ENCODE measurements around the gene TMEM97. TPM values are rescaled to one million over a fixed set of nuclear protein-coding genes. Genes with fewer than 3 reads are reported as not detected.
A peak's percentile ranks its signal among the peaks of the same experiment; 100 is the strongest.

Gene TMEM97
- total RNA-seq (2011; cell fraction: chromatin; rRNA removed; ENCODE audit: low replicate concordance): 75.7 and 97.1 TPM in 2 replicates
- total RNA-seq (2011; cell fraction: nucleolus; rRNA removed): 85.3 and 101 TPM in 2 replicates
- total RNA-seq (2011; cell fraction: nucleoplasm; rRNA removed): 131 and 163 TPM in 2 replicates
- total RNA-seq (2014; rRNA removed) (59.6 and 71.8 TPM in 2 replicates), total RNA-seq (2014; rRNA removed; fragmentation: Illumina TruSeq; extraction: Trizol) (83.1 and 87.7 TPM in 2 replicates), total RNA-seq (2015; rRNA removed; fragmentation: Illumina TruSeq; extraction: Trizol) (72.0 and 74.0 TPM in 2 replicates), total RNA-seq (2021) (65.3 and 67.5 TPM in 2 replicates), polyA plus RNA-seq (2011; rRNA removed) (88.3 and 117 TPM in 2 replicates), polyA plus RNA-seq (2014; fragmentation: Illumina TruSeq; extraction: Trizol) (89.6 and 121 TPM in 2 replicates), polyA plus RNA-seq (2014; fragmentation: Nextera tagmentation; extraction: Ambion mirVana) (10 to 100 TPM; 76.0 to 95.3 TPM), polyA plus RNA-seq (2014; rRNA removed) (34.6 and 44.9 TPM in 2 replicates), polyA minus RNA-seq (2011; rRNA and poly(A)+ RNA removed) (66.9 and 80.3 TPM in 2 replicates), Bru-seq, nascent RNA (percentile 94 among the genes with signal in this experiment), BruChase-seq, experiment 1, labeled RNA remaining after a 2-hour chase (percentile 92 among the genes with signal in this experiment), BruChase-seq, experiment 2, labeled RNA remaining after a 6-hour chase (percentile 94 among the genes with signal in this experiment)
- 45.5 and 66.1 TPM in 2 replicates for polyA plus RNA-seq (2011; cell fraction: cytosol; rRNA removed)
- 24.8 and 32.2 TPM in 2 replicates for polyA plus RNA-seq (2011; cell fraction: nucleus; rRNA removed)
- 40.4 and 49.6 TPM in 2 replicates for polyA plus RNA-seq (2012)
- polyA minus RNA-seq (2011; cell fraction: cytosol; rRNA and poly(A)+ RNA removed): 31.5 and 44.4 TPM in 2 replicates
- polyA minus RNA-seq (2011; cell fraction: nucleus; rRNA and poly(A)+ RNA removed): 12.5 and 15.9 TPM in 2 replicates
- long read RNA-seq, experiment 1, transcript TMEM97-201 (3 exons, 2,568 nt): major isoform, 160 of 262 reads
- long read RNA-seq, experiment 1, transcript TMEM97-204 (2 exons, 1,075 nt): minor isoform, 7 of 262 reads
- long read RNA-seq, experiment 1, partial matches to known transcripts: 64 of 262 reads
- long read RNA-seq, experiment 1, other reads (novel, unspliced or antisense): 31 of 262 reads
- long read RNA-seq, experiment 2, transcript TMEM97-201 (3 exons, 2,568 nt): major isoform, 26 of 97 reads
- long read RNA-seq, experiment 2, partial matches to known transcripts: 56 of 97 reads
- long read RNA-seq, experiment 2, other reads (novel, unspliced or antisense): 13 of 97 reads
- long read RNA-seq, experiment 3, transcript TMEM97-201 (3 exons, 2,568 nt): major isoform, 86 of 111 reads
- long read RNA-seq, experiment 3, partial matches to known transcripts: 0 of 111 reads
- long read RNA-seq, experiment 3, other reads (novel, unspliced or antisense): 21 of 111 reads

- Histone ChIP-seq H3K36me3 (ENCODE audit: control insufficient read depth, insufficient read depth, low read length) (peaks cover 29% of the 10 kb centered on the region), H3K9ac (ENCODE audit: insufficient read depth in 1 of 2, low read depth in 2 of 2, low read length in 2 of 2) (peak within 1 kb of the TSS; percentile 78 to 99), H3K27me3 (ENCODE audit: control insufficient read depth in 2 of 2, insufficient read depth in 2 of 2, low read length in 2 of 2) (no peaks in the 10 kb centered on the region), H3K4me3 (peak within 1 kb of the TSS; percentile 56), H3K4me1 (replicated peaks in 1 of 2; ENCODE audit: control insufficient read depth in 2 of 2, insufficient read depth in 2 of 2, low read length in 2 of 2) (peaks cover 32 to 43% of the 10 kb centered on the region in 2 experiments), H3K9me3 (replicated peaks; ENCODE audit: control insufficient read depth, insufficient read depth, low read depth, low read length) (no peaks in the 10 kb centered on the region), H3K9me1 (ENCODE audit: control insufficient read depth, insufficient read depth, low read length) (no peaks in the 10 kb centered on the region), H2AFZ (ENCODE audit: low read depth, low read length) (peak within 1 kb of the TSS; percentile 82), H4K20me1 (replicated peaks; ENCODE audit: control insufficient read depth, insufficient read depth, low read length) (0 out of 2 replicates have a peak, but pooled peaks cover 12% of the 10 kb centered on the region), H3K4me2 (ENCODE audit: insufficient read depth, low read length) (peak within 1 kb of the TSS; percentile 93), H3K79me2 (ENCODE audit: control insufficient read depth, insufficient read depth, low read length) (peaks cover 71% of the 10 kb centered on the region), H3K27ac (ENCODE audit: extremely low read depth, low read depth, low read length) (peak within 1 kb of the TSS; percentile 81)
- POLR2A ChIA-PET: interaction anchor here (0.6 to 4.9 kb wide), 7 partner anchors 10 to 915 kb away, joined by 3 to 62 read pairs (median 3); partner anchors contain the start of genes IFT20 and TNFAIP1
- DNase-seq (ENCODE audit: extremely low read depth in 1 of 4, low spot score in 3 of 4): peak; percentile 96 to 99 (median 97)
- peak; percentile 93 for FAIRE-seq
- in situ Hi-C loops (cut with MboI) (no loop called here), intact Hi-C loops (cut with micrococcal nuclease) (loop anchor here (2.0 kb wide), 1 partner anchor 16 kb away; the partner anchor contains the start of genes IFT20 and TNFAIP1)
- CTCF ChIA-PET (ENCODE audit: low intra/inter-chr PET ratio): no interaction called here
- under 1% methylated on average over 71 of the region's 72 CpGs for WGBS (ENCODE audit: insufficient coverage, low coverage, missing lambda C conversion rate)
- peak; percentile 96 for ATAC-seq
- BruUV-seq (replicated peaks): no TSS peak
- TF ChIP-seq MLLT1 (IDR thresholded peaks at IDR 0.05) (0 out of 4 replicates have a peak, but pooled peaks have one; percentile 9 to 31), GABPB1 (CRISPR knock-in tag; IDR thresholded peaks at IDR 0.05) (0 out of 2 replicates have a peak, but pooled peaks have one; percentile 50), RBM39 (optimal IDR thresholded peaks at IDR 0.05; ENCODE audit: low read depth, low read length) (no peak), GTF2B (IDR thresholded peaks at IDR 0.05; ENCODE audit: extremely low read depth, insufficient read length) (no peak), CGGBP1 (CRISPR knock-in tag; IDR thresholded peaks at IDR 0.05) (peak; percentile 63; the same call in 1 of the 2 replicates), POLR3A (IDR thresholded peaks at IDR 0.05; ENCODE audit: borderline replicate concordance, extremely low read depth, insufficient read depth, insufficient read length) (no peak), NEUROD1 (IDR thresholded peaks at IDR 0.05; ENCODE audit: borderline replicate concordance, low read depth, low read length, partially characterized antibody) (peak; percentile 61), ZNF197 (CRISPR knock-in tag; IDR thresholded peaks at IDR 0.05; ENCODE audit: low read depth) (no peak), HNRNPH1 (optimal IDR thresholded peaks at IDR 0.05; ENCODE audit: low read depth, low read length) (no peak), YY1 (IDR thresholded peaks at IDR 0.05; ENCODE audit: borderline replicate concordance in 1 of 3, control insufficient read depth in 1 of 3, extremely low read depth in 1 of 3, insufficient read depth in 3 of 3, insufficient read length in 1 of 3, insufficient replicate concordance in 2 of 3, low read depth in 1 of 3, low read length in 2 of 3) (peak in 2 of 3 experiments; percentile 33 to 49)
Measured at GRCh38 chr17:28318759-28319597, at the start of gene TMEM97. Gene TMEM97, plus strand, starts transcription at chr17:28319200. Its CDS starts 40 bp downstream, at chr17:28319240.

Measured in K562 (cell line).